ENCODE measurements around the gene PPEF1.
A peak's percentile ranks its signal among the peaks of the same experiment; 100 is the strongest.
"Not testable (repeated sequence)": the region's sequence is repeated elsewhere in the genome, so short reads cannot be mapped to it uniquely, and the experiment has no call there.

Gene PPEF1

GRCh38 chrX:18799911-18800310 lies 92.5 kb downstream of the PPEF1 start:
- no peak for DNase-seq

- DNase-seq: no peak
These were observed 102.2 kb downstream of the PPEF1 start for GRCh38 chrX:18809641-18810040.

- DNase-seq: no peak
These were observed 103.0 kb downstream of the PPEF1 start for GRCh38 chrX:18810416-18810815.

GRCh38 chrX:18825375-18825774 lies 117.9 kb downstream of the PPEF1 start:
- DNase-seq: no peak

- no peak for DNase-seq
These were observed 121.5 kb downstream of the PPEF1 start for GRCh38 chrX:18828832-18829404.

- peak; percentile 64 for DNase-seq
These were observed 125.8 kb downstream of the PPEF1 start for GRCh38 chrX:18833071-18833731.

- DNase-seq: not testable (repeated sequence)
These were observed 140.5 kb downstream of the PPEF1 start for GRCh38 chrX:18847901-18848300.

- no peak for DNase-seq
These were observed 148.6 kb downstream of the PPEF1 start for GRCh38 chrX:18855919-18856644.

GRCh38 chrX:18856645-18856997 lies 149.2 kb downstream of the PPEF1 start:
- no peak for DNase-seq

GRCh38 chrX:18861511-18861910 lies 154.1 kb downstream of the PPEF1 start:
- no peak for DNase-seq

GRCh38 chrX:18864390-18864920 lies 157.0 kb downstream of the PPEF1 start:
- no peak for DNase-seq

- DNase-seq: no peak
These were observed 163.9 kb downstream of the PPEF1 start for GRCh38 chrX:18871161-18871890.

- DNase-seq: no peak
These were observed 164.5 kb downstream of the PPEF1 start for GRCh38 chrX:18871970-18872369.

GRCh38 chrX:18872621-18873020 lies 165.2 kb downstream of the PPEF1 start:
- no peak for DNase-seq

GRCh38 chrX:18873189-18873791 lies 165.8 kb downstream of the PPEF1 start:
- no peak for DNase-seq

- no peak for DNase-seq
These were observed 166.4 kb downstream of the PPEF1 start for GRCh38 chrX:18873836-18874235.

GRCh38 chrX:18874560-18875255 lies 167.3 kb downstream of the PPEF1 start:
- no peak for DNase-seq

- no peak for DNase-seq
These were observed 167.9 kb downstream of the PPEF1 start for GRCh38 chrX:18875256-18875878.

GRCh38 chrX:18877469-18877868 lies 170.0 kb downstream of the PPEF1 start:
- DNase-seq: no peak

All from right forelimb (tissue), 1 donor.